Liver (tissue), 9 donors: ENCODE measurements around the gene GALNT9. TPM values are rescaled to one million over a fixed set of nuclear protein-coding genes. Genes with fewer than 3 reads are reported as not detected.
"Not testable (repeated sequence)": the region's sequence is repeated elsewhere in the genome, so short reads cannot be mapped to it uniquely, and the experiment has no call there.

Experiments used
- DNase-seq: peaks from one replicate; pipeline ENCODE4 v3.0.0-alpha.2; 2017; ENCODE audit warnings: low spot score
- H3K27ac ChIP-seq, 2 donors: one replicate each; pipeline ENCODE4 v1.7.0; 2013; ENCODE audit warnings: inconsistent platforms in 2 of 2, low read length in 2 of 2, control low read depth in 1 of 2, low read depth in 1 of 2, mild to moderate bottlenecking in 1 of 2
- H3K27me3 ChIP-seq, 4 donors: one replicate each; pipeline versions ENCODE4 v1.6.1 to v1.7.0; 2013; ENCODE audit warnings: low read length in 3 of 4, inconsistent platforms in 1 of 4, mild to moderate bottlenecking in 1 of 4, moderate library complexity in 1 of 4; ENCODE audit not compliant: control insufficient read depth in 4 of 4, insufficient read depth in 4 of 4
- H3K36me3 ChIP-seq, 4 donors: one replicate each; pipeline versions ENCODE4 v1.6.1 to v1.7.0; 2013; ENCODE audit warnings: low read length in 3 of 4, mild to moderate bottlenecking in 3 of 4, low read depth in 1 of 4, moderate library complexity in 1 of 4; ENCODE audit not compliant: control insufficient read depth in 4 of 4, insufficient read depth in 3 of 4
- H3K4me1 ChIP-seq, 4 donors: one replicate each; pipeline versions ENCODE4 v1.6.1 to v1.7.0; 2013; ENCODE audit warnings: low read length in 3 of 4, mild to moderate bottlenecking in 3 of 4, moderate library complexity in 1 of 4; ENCODE audit not compliant: control insufficient read depth in 4 of 4, insufficient read depth in 4 of 4
- H3K4me3 ChIP-seq, 3 donors: one replicate each; pipeline versions ENCODE4 v1.6.1 to v1.7.0; 2013; ENCODE audit warnings: low read length in 3 of 3, control low read depth in 1 of 3, low read depth in 1 of 3, mild to moderate bottlenecking in 1 of 3
- H3K9ac ChIP-seq, 2 donors: one replicate each; pipeline ENCODE4 v1.7.0; 2013; ENCODE audit warnings: low read length in 2 of 2, mild to moderate bottlenecking in 2 of 2, moderate library complexity in 2 of 2, control low read depth in 1 of 2, low read depth in 1 of 2
- H3K9me3 ChIP-seq, 4 donors: one replicate each; pipeline versions ENCODE4 v1.6.1 to v1.7.0; 2013; ENCODE audit warnings: low read length in 3 of 4; ENCODE audit not compliant: control insufficient read depth in 4 of 4
- ATF3 ChIP-seq: IDR thresholded peaks from 2 replicates; pipeline ENCODE4 v1.6.1; 2016; ENCODE audit warnings: antibody characterized with exemption
- FOXA2 ChIP-seq: IDR thresholded peaks from 2 replicates; pipeline ENCODE4 v1.6.1; 2016; ENCODE audit warnings: antibody characterized with exemption
- GABPA ChIP-seq, 2 donors: IDR thresholded peaks in 1 of 2; conservative IDR thresholded peaks in 1 of 2; 2 replicates each; pipeline ENCODE4 v1.6.1; 2016; ENCODE audit warnings: antibody characterized with exemption in 2 of 2, mild to moderate bottlenecking in 1 of 2, moderate library complexity in 1 of 2
- RAD21 ChIP-seq, 2 donors: IDR thresholded peaks; 2 replicates each; pipeline ENCODE4 v1.6.1; 2016; ENCODE audit warnings: antibody characterized with exemption in 2 of 2, mild to moderate bottlenecking in 2 of 2
- REST ChIP-seq: IDR thresholded peaks from 2 replicates; pipeline ENCODE4 v1.6.1; 2016; ENCODE audit warnings: antibody characterized with exemption, mild to moderate bottlenecking
- RXRA ChIP-seq, 2 donors: IDR thresholded peaks; 2 replicates each; pipeline ENCODE4 v1.6.1; 2017 to 2018; ENCODE audit warnings: antibody characterized with exemption in 2 of 2, mild to moderate bottlenecking in 1 of 2
- SP1 ChIP-seq: IDR thresholded peaks from 2 replicates; pipeline ENCODE4 v1.6.1; 2018; ENCODE audit warnings: antibody characterized with exemption, mild to moderate bottlenecking
- TAF1 ChIP-seq: conservative IDR thresholded peaks from 2 replicates; pipeline ENCODE4 v1.6.1; 2016; ENCODE audit warnings: antibody characterized with exemption, mild to moderate bottlenecking
- YY1 ChIP-seq: IDR thresholded peaks from 2 replicates; pipeline ENCODE4 v1.6.1; 2016; ENCODE audit warnings: antibody characterized with exemption, mild to moderate bottlenecking
- WGBS: extraction: QIAGEN DNeasy Blood & Tissue Kit; methylation state at CpG from one replicate; pipeline ENCODE4 v1.1.7; 2013; 5-methylcytosine and 5-hydroxymethylcytosine counted together
- polyA plus RNA-seq, 2 donors: library from polyadenylated mRNA; stranded (reverse) in 1 of 2; unstranded in 1 of 2; fragments of 200-250 nt in 1 of 2; fragments of >200 nt in 1 of 2; fragmentation: Nextera tagmentation in 1 of 2; extraction: Ambion mirVana in 1 of 2; gene quantifications; one replicate each; pipeline versions ENCODE4 v1.2.1 to v1.2.3, GENCODE V29; 2013 to 2015
- total RNA-seq, 2 donors: library from RNA; depleted of rRNA; stranded (reverse); fragments of >200 nt; gene quantifications; one replicate each; pipeline ENCODE4 v1.2.3, GENCODE V29; 2014
- TF ChIP-seq, protein P1 (sequence below): IDR thresholded peaks from 2 replicates; pipeline ENCODE4 v1.6.1; 2016; ENCODE audit warnings: antibody characterized with exemption
- donor health status: healthy.
- donor health status: healthy.
- donor health status: healthy.
- donor health status: healthy.
- donor health status: healthy.

GALNT9 gene
- total and polyA plus RNA-seq, 4 donors: 0.05 to 0.25 (median 0.09) TPM; not detected in 1

DNA sequence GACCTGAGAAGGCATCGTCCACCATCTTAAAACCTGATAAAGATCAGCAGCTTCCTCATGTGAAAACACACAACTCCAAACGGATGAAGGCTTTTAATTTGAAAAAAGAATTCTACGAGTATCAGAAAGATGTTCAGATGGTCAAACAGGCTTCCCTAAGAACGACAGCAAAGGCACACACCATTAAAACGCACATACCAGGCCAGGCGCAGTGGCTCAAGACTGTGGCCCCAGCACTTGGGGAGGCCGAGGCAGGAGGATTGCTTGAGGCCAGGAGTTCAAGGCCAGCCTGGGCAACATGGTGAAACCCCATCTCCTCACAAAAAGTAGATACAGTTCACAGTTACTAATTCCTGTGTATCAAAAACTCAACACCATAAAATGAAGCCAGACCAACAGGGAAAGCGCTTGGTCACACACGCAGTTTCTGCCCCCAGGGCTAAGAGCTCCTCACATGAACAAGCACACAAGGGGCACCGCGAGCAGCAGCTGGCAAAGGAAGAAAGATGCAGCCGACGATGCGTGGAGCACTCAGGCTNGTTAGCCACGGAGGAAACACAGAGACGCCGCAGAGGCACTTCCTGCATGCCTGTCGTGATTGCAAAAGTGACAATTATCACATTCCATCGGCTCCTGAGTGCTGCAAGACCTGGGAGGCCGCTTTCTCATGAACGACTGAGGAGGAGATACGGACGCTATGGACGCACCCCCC is 107.1 kb downstream of the GALNT9 start:
- Histone ChIP-seq H3K27me3 (no peaks in the 10 kb centered on the region), H3K27ac (no peak overlapping the region), H3K9me3 (no peaks in the 10 kb centered on the region), H3K4me1 (no peaks in the 10 kb centered on the region), H3K9ac (no peak overlapping the region), H3K36me3 (no peaks in the 10 kb centered on the region), H3K4me3 (no peak overlapping the region)
- no peak for DNase-seq
- 41% methylated on average over 24 of the region's 24 CpGs for WGBS
- TF ChIP-seq GABPA (IDR thresholded peaks at IDR 0.05 in 1 of 2, conservative IDR thresholded peaks at IDR 0.05 in 1 of 2): no peak
- no peak for TF ChIP-seq RAD21 (IDR thresholded peaks at IDR 0.05)
- TF ChIP-seq SP1: no peak

GRCh38 chr12:132219761-132220160 is 109.6 kb downstream of the GALNT9 start:
- not testable (repeated sequence) for DNase-seq, H3K27ac ChIP-seq, H3K4me1 ChIP-seq, H3K4me3 ChIP-seq, H3K27me3 ChIP-seq, H3K36me3 ChIP-seq, H3K9ac ChIP-seq, H3K9me3 ChIP-seq
- WGBS: 73% methylated on average over 12 of the region's 12 CpGs

GRCh38 chr12:132219323-132219722 is 110.1 kb downstream of the GALNT9 start:
- no peaks in the 10 kb centered on the region for H3K4me1 ChIP-seq
- no peak overlapping the region for H3K27ac ChIP-seq
- no peak for DNase-seq
- H3K27me3 ChIP-seq: no peaks in the 10 kb centered on the region
- 74% methylated on average over 16 of the region's 16 CpGs for WGBS
- H3K4me3 ChIP-seq: no peak overlapping the region
- H3K9ac ChIP-seq: no peak overlapping the region
- no peaks in the 10 kb centered on the region for H3K9me3 ChIP-seq
- H3K36me3 ChIP-seq: no peaks in the 10 kb centered on the region
- TF ChIP-seq GABPA (IDR thresholded peaks at IDR 0.05 in 1 of 2, conservative IDR thresholded peaks at IDR 0.05 in 1 of 2): no peak
- no peak for TF ChIP-seq REST
- TF ChIP-seq ATF3: no peak
- TF ChIP-seq RXRA (IDR thresholded peaks at IDR 0.05): no peak
- no peak for TF ChIP-seq TAF1
- TF ChIP-seq FOXA2: no peak
- no peak for TF ChIP-seq RAD21 (IDR thresholded peaks at IDR 0.05)
- TF ChIP-seq YY1: no peak
- TF ChIP-seq, protein P1, sequence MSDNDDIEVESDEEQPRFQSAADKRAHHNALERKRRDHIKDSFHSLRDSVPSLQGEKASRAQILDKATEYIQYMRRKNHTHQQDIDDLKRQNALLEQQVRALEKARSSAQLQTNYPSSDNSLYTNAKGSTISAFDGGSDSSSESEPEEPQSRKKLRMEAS: no peak
